Fibroblast of lung (primary cell): Measurements from ENCODE around the gene KCNA3. TPM values are rescaled to one million over a fixed set of nuclear protein-coding genes. Genes with fewer than 3 reads are reported as not detected.

Source experiments
- DNase-seq, 2 donors: peaks; one replicate each; pipeline versions ENCODE4 v3.0.0 to v3.0.0-alpha.2; 2010; ENCODE audit warnings: low read depth in 2 of 2
- H2AFZ ChIP-seq: 2 replicates; pipeline ENCODE4 v1.5.1; 2012; ENCODE audit warnings: low read length, control low read depth, inconsistent platforms
- H3K27ac ChIP-seq: 2 replicates; pipeline ENCODE4 v1.5.1; 2011; ENCODE audit warnings: low read length, control low read depth; ENCODE audit not compliant: insufficient read depth
- H3K27me3 ChIP-seq: 2 replicates; pipeline ENCODE4 v1.5.1; 2011; ENCODE audit warnings: mild to moderate bottlenecking, low read length; ENCODE audit not compliant: control insufficient read depth, insufficient read depth
- H3K36me3 ChIP-seq: 2 replicates; pipeline ENCODE4 v1.5.1; 2011; ENCODE audit warnings: low read length; ENCODE audit not compliant: control insufficient read depth, insufficient read depth
- H3K4me1 ChIP-seq: 2 replicates; pipeline ENCODE4 v1.5.1; 2011; ENCODE audit warnings: low read length; ENCODE audit not compliant: control insufficient read depth, insufficient read depth; ENCODE audit errors: extremely low read depth
- H3K4me2 ChIP-seq: 2 replicates; pipeline ENCODE4 v1.5.1; 2011; ENCODE audit warnings: low read length, control low read depth; ENCODE audit not compliant: insufficient read depth; ENCODE audit errors: extremely low read depth
- H3K4me3 ChIP-seq, 4 experiments: fragments of 200-600 bp in 1 of 4; sonication (generic) in 1 of 4; replicated peaks in 1 of 4; 2 replicates each; pipeline ENCODE4 v1.5.1; 2011 to 2016; ENCODE audit warnings: low read length in 4 of 4, low read depth in 3 of 4, mild to moderate bottlenecking in 3 of 4, control low read depth in 2 of 4, inconsistent platforms in 1 of 4, mixed read lengths in 1 of 4; ENCODE audit not compliant: insufficient read depth in 1 of 4; ENCODE audit errors: control extremely low read depth in 1 of 4
- H3K79me2 ChIP-seq: 2 replicates; pipeline ENCODE4 v1.5.1; 2012; ENCODE audit warnings: mild to moderate bottlenecking, low read length, inconsistent platforms; ENCODE audit not compliant: control insufficient read depth, insufficient read depth
- H3K9ac ChIP-seq: 2 replicates; pipeline ENCODE4 v1.5.1; 2011; ENCODE audit warnings: mild to moderate bottlenecking, low read length, control low read depth; ENCODE audit not compliant: insufficient read depth
- H3K9me3 ChIP-seq: 2 replicates; pipeline ENCODE4 v1.5.1; 2012; ENCODE audit warnings: low read depth, low read length; ENCODE audit not compliant: control insufficient read depth, insufficient read depth
- H4K20me1 ChIP-seq: 2 replicates; pipeline ENCODE4 v1.5.1; 2011; ENCODE audit warnings: low read length; ENCODE audit not compliant: control insufficient read depth, insufficient read depth; ENCODE audit errors: extremely low read depth
- EZH2 ChIP-seq: IDR thresholded peaks from 2 replicates; pipeline ENCODE4 v1.5.1; 2012; ENCODE audit warnings: low read length, control low read depth, mild to moderate bottlenecking; ENCODE audit errors: missing control alignments
- polyA plus RNA-seq, 2 donors: library from polyadenylated mRNA; depleted of rRNA in 1 of 2; stranded (reverse) in 1 of 2; unstranded in 1 of 2; fragments of >200 nt; gene quantifications; 2 replicates each; pipeline ENCODE4 v1.2.1, GENCODE V29; 2011 to 2012; ENCODE audit warnings: missing spikeins in 1 of 2
- total RNA-seq: library from RNA; depleted of rRNA; stranded (reverse); fragments of >200 nt; gene quantifications from 2 replicates; pipeline ENCODE4 v1.2.1, GENCODE V29; 2014
- TF ChIP-seq, protein P1 (sequence below), 2 donors: IDR thresholded peaks in 1 of 2; conservative IDR thresholded peaks in 1 of 2; 1 replicate in 1 of 2; 2 replicates in 1 of 2; pipeline ENCODE4 v1.5.1; 2011 to 2012; ENCODE audit warnings: low read length in 2 of 2, control low read depth in 1 of 2, inconsistent platforms in 1 of 2, low read depth in 1 of 2, mild to moderate bottlenecking in 1 of 2

Gene KCNA3
- total and polyA plus RNA-seq, 2 donors (not counting 1 experiment from before 2014, with no cell fraction given): 2.7 to 5.6 TPM

DNA sequence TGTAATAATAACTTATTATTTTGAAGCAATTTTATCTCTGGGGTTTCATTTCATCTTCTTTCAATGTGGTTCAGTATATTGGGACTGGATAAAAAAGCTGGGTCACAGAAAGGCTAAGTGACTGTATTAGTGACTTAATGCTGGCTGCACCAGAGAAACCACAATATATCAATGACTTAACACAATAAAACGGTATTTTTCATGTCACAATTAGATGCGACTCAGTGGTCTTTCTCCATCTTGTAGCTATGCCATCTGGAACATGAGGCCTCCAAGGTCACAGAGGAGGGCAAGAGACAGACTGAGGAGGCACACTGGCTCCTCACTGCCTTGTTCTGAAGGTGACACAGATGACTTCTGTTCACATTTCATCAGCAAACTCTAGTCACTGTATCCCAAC, 26.0 kb upstream of the KCNA3 start:
- H4K20me1 ChIP-seq: no peaks in the 10 kb centered on the region
- H3K27ac ChIP-seq: no peak overlapping the region
- H3K4me2 ChIP-seq: no peak overlapping the region
- no peak overlapping the region for H3K9ac ChIP-seq
- no peaks in the 10 kb centered on the region for H3K79me2 ChIP-seq
- TF ChIP-seq EZH2: no peak
- TF ChIP-seq, protein P1, sequence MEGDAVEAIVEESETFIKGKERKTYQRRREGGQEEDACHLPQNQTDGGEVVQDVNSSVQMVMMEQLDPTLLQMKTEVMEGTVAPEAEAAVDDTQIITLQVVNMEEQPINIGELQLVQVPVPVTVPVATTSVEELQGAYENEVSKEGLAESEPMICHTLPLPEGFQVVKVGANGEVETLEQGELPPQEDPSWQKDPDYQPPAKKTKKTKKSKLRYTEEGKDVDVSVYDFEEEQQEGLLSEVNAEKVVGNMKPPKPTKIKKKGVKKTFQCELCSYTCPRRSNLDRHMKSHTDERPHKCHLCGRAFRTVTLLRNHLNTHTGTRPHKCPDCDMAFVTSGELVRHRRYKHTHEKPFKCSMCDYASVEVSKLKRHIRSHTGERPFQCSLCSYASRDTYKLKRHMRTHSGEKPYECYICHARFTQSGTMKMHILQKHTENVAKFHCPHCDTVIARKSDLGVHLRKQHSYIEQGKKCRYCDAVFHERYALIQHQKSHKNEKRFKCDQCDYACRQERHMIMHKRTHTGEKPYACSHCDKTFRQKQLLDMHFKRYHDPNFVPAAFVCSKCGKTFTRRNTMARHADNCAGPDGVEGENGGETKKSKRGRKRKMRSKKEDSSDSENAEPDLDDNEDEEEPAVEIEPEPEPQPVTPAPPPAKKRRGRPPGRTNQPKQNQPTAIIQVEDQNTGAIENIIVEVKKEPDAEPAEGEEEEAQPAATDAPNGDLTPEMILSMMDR (conservative IDR thresholded peaks at IDR 0.05 in 1 of 2, IDR thresholded peaks at IDR 0.05 in 1 of 2; ENCODE audit: low read depth in 1 of 2, low read length in 2 of 2): no peak
- no peaks in the 10 kb centered on the region for H3K9me3 ChIP-seq
- H3K27me3 ChIP-seq: no peaks in the 10 kb centered on the region
- no peak overlapping the region for H3K4me3 ChIP-seq
- H3K36me3 ChIP-seq: no peaks in the 10 kb centered on the region
- H3K4me1 ChIP-seq: no peaks in the 10 kb centered on the region
- no peak overlapping the region for H2AFZ ChIP-seq
- DNase-seq: no peak

DNA sequence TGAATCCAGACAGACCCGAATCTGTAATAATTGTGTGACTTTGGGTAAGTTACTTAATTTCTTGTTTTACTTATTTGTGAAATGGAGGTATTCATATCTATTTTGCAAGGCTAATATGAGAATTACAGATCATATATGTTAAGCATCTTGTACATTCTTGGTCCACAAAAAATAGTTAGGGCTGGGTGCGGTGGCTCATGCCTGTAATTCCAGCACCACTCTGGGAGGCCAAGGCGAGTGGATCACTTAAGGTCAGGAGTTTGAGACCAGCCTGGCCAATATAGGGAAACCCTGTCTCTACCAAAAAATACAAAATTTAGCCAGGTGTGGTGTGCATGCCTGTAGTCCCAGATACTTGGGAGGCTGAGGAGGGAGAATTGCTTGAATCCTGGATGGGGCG, 22.9 kb upstream of the KCNA3 start:
- Histone ChIP-seq H3K27ac (no peak overlapping the region), H3K27me3 (no peaks in the 10 kb centered on the region), H4K20me1 (no peaks in the 10 kb centered on the region), H3K4me2 (no peak overlapping the region), H3K79me2 (no peaks in the 10 kb centered on the region), H3K9me3 (no peaks in the 10 kb centered on the region), H3K4me3 (no peak overlapping the region), H3K4me1 (no peaks in the 10 kb centered on the region), H3K36me3 (no peaks in the 10 kb centered on the region), H3K9ac (no peak overlapping the region), H2AFZ (no peak overlapping the region)
- TF ChIP-seq, protein P1 (conservative IDR thresholded peaks at IDR 0.05 in 1 of 2, IDR thresholded peaks at IDR 0.05 in 1 of 2; ENCODE audit: low read depth in 1 of 2, low read length in 2 of 2): no peak
- TF ChIP-seq EZH2: no peak
- no peak for DNase-seq

DNA sequence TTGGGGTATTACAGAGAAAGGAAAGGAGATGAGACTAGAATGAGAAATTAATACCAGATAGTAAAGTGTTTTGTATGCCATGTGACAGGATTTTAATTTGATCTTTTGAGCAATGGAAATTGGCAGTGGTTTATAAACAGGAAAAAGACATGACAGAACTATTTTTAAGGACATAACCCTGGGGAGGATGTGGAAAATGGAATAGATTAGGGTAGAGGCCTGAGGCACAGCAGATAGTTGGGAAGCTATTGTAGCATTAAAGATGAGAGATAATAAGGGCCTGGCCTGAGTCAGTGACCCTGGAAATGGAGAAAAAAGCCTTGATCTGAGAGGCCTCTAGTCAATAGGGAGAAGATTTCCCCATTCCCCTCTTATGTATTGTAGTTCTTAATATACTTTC, 22.1 kb upstream of the KCNA3 start:
- DNase-seq: no peak
- TF ChIP-seq, protein P1 (conservative IDR thresholded peaks at IDR 0.05 in 1 of 2, IDR thresholded peaks at IDR 0.05 in 1 of 2; ENCODE audit: low read depth in 1 of 2, low read length in 2 of 2): no peak
- TF ChIP-seq EZH2: no peak

More for the DNA sequence above, 22.1 kb upstream of the KCNA3 start:
- Histone ChIP-seq H3K4me2 (no peak overlapping the region), H3K4me1 (no peaks in the 10 kb centered on the region), H3K27ac (no peak overlapping the region), H3K27me3 (no peaks in the 10 kb centered on the region), H2AFZ (no peak overlapping the region), H3K9me3 (no peaks in the 10 kb centered on the region), H3K9ac (no peak overlapping the region), H3K4me3 (no peak overlapping the region), H4K20me1 (no peaks in the 10 kb centered on the region), H3K36me3 (no peaks in the 10 kb centered on the region), H3K79me2 (no peaks in the 10 kb centered on the region)
